ENCODE results near the gene MCUR1. TPM values are rescaled to one million over a fixed set of nuclear protein-coding genes. Genes with fewer than 3 reads are reported as not detected.
"Not testable (repeated sequence)": the region's sequence is repeated elsewhere in the genome, so short reads cannot be mapped to it uniquely, and the experiment has no call there.

Gene MCUR1
- total RNA-seq, 1 donor from 2014 or later, result 20.6 TPM

- Mint-ChIP-seq H3K4me3 (ENCODE audit: low read depth) (no peak overlapping the region), H3K9me3 (ENCODE audit: low read depth) (peaks cover 16% of the 10 kb centered on the region), H3K27ac (no peak overlapping the region), H3K4me1 (ENCODE audit: low read depth) (no peaks in the 10 kb centered on the region), H3K27me3 (peaks cover 5% of the 10 kb centered on the region), H3K36me3 (ENCODE audit: insufficient read depth) (peaks cover 3% of the 10 kb centered on the region)
- TF ChIP-seq, protein P1, sequence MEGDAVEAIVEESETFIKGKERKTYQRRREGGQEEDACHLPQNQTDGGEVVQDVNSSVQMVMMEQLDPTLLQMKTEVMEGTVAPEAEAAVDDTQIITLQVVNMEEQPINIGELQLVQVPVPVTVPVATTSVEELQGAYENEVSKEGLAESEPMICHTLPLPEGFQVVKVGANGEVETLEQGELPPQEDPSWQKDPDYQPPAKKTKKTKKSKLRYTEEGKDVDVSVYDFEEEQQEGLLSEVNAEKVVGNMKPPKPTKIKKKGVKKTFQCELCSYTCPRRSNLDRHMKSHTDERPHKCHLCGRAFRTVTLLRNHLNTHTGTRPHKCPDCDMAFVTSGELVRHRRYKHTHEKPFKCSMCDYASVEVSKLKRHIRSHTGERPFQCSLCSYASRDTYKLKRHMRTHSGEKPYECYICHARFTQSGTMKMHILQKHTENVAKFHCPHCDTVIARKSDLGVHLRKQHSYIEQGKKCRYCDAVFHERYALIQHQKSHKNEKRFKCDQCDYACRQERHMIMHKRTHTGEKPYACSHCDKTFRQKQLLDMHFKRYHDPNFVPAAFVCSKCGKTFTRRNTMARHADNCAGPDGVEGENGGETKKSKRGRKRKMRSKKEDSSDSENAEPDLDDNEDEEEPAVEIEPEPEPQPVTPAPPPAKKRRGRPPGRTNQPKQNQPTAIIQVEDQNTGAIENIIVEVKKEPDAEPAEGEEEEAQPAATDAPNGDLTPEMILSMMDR (IDR thresholded peaks at IDR 0.05; ENCODE audit: unreplicated experiment), result no peak
- no peak for DNase-seq (ENCODE audit: low spot score, unreplicated experiment)
These were observed 18.4 kb upstream of the MCUR1 start for GRCh38 chr6:13832778-13833177.

DNA sequence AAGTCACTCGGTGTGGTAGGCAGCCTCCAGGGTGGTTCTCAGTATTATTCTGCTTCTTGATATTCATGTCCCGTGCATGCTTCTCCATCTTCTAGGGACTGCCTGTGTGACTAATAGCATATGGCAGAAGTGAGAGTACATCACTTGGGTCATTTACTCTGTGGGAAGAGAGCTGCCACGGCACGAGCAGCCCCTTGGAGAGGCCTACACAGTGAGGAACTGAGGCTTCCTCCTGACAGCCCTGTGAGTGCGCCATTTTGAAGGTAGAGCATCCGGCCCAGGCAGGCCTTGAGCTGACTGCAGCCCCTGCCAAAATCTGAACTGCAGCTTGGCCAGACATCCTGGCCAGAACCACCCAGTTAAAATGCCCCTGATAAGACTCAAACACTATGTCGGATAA lies 17.3 kb upstream of the MCUR1 start:
- H3K4me1 Mint-ChIP-seq (ENCODE audit: low read depth), result no peaks in the 10 kb centered on the region
- TF ChIP-seq, protein P1 (IDR thresholded peaks at IDR 0.05; ENCODE audit: unreplicated experiment), result no peak
- peaks cover 16% of the 10 kb centered on the region for H3K9me3 Mint-ChIP-seq (ENCODE audit: low read depth)
- DNase-seq (ENCODE audit: low spot score, unreplicated experiment), result no peak
- peaks cover 5% of the 10 kb centered on the region for H3K27me3 Mint-ChIP-seq
- H3K4me3 Mint-ChIP-seq (ENCODE audit: low read depth), result no peak overlapping the region
- H3K36me3 Mint-ChIP-seq (ENCODE audit: insufficient read depth), result peaks cover 3% of the 10 kb centered on the region
- H3K27ac Mint-ChIP-seq, result no peak overlapping the region

- Mint-ChIP-seq H3K27me3 (peaks cover 5% of the 10 kb centered on the region), H3K9me3 (ENCODE audit: low read depth) (peaks cover 16% of the 10 kb centered on the region), H3K36me3 (ENCODE audit: insufficient read depth) (peaks cover 3% of the 10 kb centered on the region), H3K4me1 (ENCODE audit: low read depth) (no peaks in the 10 kb centered on the region), H3K27ac (no peak overlapping the region), H3K4me3 (ENCODE audit: low read depth) (no peak overlapping the region)
- TF ChIP-seq, protein P1 (IDR thresholded peaks at IDR 0.05; ENCODE audit: unreplicated experiment), result no peak
- DNase-seq (ENCODE audit: low spot score, unreplicated experiment), result no peak
These were observed 16.4 kb upstream of the MCUR1 start for GRCh38 chr6:13830803-13831202.

DNA sequence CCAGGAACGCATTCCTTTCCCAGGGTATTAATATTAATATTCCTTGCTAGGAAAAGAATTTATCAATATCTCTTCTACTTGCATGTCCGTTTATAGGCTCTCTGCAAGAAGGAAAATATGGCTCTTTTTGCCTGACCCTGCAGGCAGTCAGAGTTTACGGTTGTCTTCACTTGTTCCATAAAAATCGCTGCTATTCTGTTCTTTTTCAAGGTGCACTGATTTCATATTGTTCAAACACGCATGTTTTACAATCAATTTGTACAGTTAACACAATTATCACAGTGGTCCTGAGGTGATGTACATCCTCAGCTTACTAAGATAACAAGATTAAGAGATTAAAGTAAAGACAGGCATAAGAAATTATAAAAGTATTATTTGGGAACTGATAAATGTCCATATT lies 15.1 kb upstream of the MCUR1 start:
- not testable (repeated sequence) for H3K27ac Mint-ChIP-seq; H3K4me3 Mint-ChIP-seq (ENCODE audit: low read depth); H3K27me3 Mint-ChIP-seq; H3K36me3 Mint-ChIP-seq (ENCODE audit: insufficient read depth); H3K4me1 Mint-ChIP-seq (ENCODE audit: low read depth); DNase-seq (ENCODE audit: low spot score, unreplicated experiment)
- H3K9me3 Mint-ChIP-seq (ENCODE audit: low read depth), result peaks cover 16% of the 10 kb centered on the region

DNA sequence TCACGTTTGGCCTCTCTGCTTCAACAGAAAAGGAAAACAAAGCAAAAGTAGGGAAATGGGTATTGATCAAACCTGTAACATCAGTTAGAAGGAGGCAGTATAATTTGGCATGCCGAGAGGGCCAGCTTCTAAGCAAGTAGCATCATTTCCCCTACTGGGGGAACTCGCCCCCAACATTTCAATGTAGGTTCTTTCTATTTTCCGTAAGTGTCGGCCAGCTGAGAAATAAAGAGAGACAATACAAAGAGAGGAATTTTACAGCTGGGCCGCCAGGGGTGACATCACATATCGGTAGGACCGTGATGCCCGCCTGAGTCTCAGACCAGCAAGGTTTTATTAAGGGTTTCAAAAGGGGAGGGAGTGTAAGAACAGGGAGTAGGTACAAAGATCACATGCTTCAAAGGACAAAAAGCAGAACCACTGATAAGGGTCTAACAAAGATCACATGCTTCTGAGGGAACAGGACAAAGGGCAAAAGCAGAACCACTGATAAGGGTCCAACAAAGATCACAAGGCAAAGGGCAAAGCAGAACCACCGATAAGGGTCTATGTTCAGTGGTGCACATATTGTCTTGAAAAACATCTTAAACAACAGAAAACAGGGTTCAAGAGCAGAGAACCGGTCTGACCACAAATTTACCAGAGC lies 14.4 kb upstream of the MCUR1 start:
- not testable (repeated sequence) for DNase-seq (ENCODE audit: low spot score, unreplicated experiment); H3K36me3 Mint-ChIP-seq (ENCODE audit: insufficient read depth); H3K4me1 Mint-ChIP-seq (ENCODE audit: low read depth); H3K4me3 Mint-ChIP-seq (ENCODE audit: low read depth); H3K27ac Mint-ChIP-seq; H3K27me3 Mint-ChIP-seq
- H3K9me3 Mint-ChIP-seq (ENCODE audit: low read depth), result peaks cover 16% of the 10 kb centered on the region

DNA sequence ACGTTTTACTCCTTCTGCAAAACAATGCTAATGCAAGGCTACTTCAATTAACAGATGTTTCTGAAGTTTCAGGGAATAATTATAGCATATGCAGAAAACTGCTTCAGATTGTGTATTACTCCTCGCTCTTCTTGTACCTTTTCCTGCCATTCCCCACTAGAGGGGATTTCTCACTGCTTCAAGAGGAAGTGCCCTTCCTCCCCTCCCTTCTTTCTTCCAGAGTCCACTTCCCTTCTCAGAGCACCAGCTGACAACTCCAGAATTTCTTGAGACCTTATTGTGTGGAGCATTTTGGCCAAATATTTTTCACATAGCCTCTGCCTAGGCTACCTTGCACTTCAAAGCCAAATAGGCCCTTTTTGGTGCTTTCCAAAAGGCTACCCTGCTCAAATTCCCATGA lies 12.7 kb upstream of the MCUR1 start:
- Mint-ChIP-seq H3K36me3 (ENCODE audit: insufficient read depth) (peaks cover 3% of the 10 kb centered on the region), H3K4me1 (ENCODE audit: low read depth) (no peaks in the 10 kb centered on the region), H3K27me3 (no peaks in the 10 kb centered on the region), H3K9me3 (ENCODE audit: low read depth) (peaks cover 16% of the 10 kb centered on the region), H3K4me3 (ENCODE audit: low read depth) (no peak overlapping the region), H3K27ac (no peak overlapping the region)
- TF ChIP-seq, protein P1 (IDR thresholded peaks at IDR 0.05; ENCODE audit: unreplicated experiment), result no peak
- DNase-seq (ENCODE audit: low spot score, unreplicated experiment), result no peak
